Measurements from ENCODE around the gene IGF2BP2. TPM values are rescaled to one million over a fixed set of nuclear protein-coding genes. Genes with fewer than 3 reads are reported as not detected.

Gene IGF2BP2
- total RNA-seq, 2 donors from 2014 or later, result 2.6 to 2.7 TPM

GRCh38 chr3:185716436-185717108 is 108.3 kb downstream of the IGF2BP2 start:
- Histone ChIP-seq H3K27me3 (replicated peaks; ENCODE audit: insufficient read depth) (no peaks in the 10 kb centered on the region), H3K9me3 (no peaks in the 10 kb centered on the region), H3K27ac (no peak overlapping the region), H3K4me1 (ENCODE audit: control insufficient read depth in 1 of 2, low read depth in 2 of 2) (no peaks in the 10 kb centered on the region), H3K4me3 (no peak overlapping the region), H3K36me3 (no peaks in the 10 kb centered on the region)
- ATAC-seq (ENCODE audit: insufficient number of reproducible peaks, low FRiP score, low read depth) (no peak), DNase-seq (ENCODE audit: low spot score) (no peak)
- TF ChIP-seq CTCF (IDR thresholded peaks at IDR 0.05), result no peak

- Histone ChIP-seq H3K4me1 (ENCODE audit: control insufficient read depth in 1 of 2, low read depth in 2 of 2) (no peaks in the 10 kb centered on the region), H3K9me3 (no peaks in the 10 kb centered on the region), H3K27ac (no peak overlapping the region), H3K4me3 (no peak overlapping the region), H3K27me3 (replicated peaks; ENCODE audit: insufficient read depth) (no peaks in the 10 kb centered on the region), H3K36me3 (no peaks in the 10 kb centered on the region)
- ATAC-seq (ENCODE audit: insufficient number of reproducible peaks, low FRiP score, low read depth) (no peak), DNase-seq (ENCODE audit: low spot score) (no peak)
- no peak for TF ChIP-seq CTCF (IDR thresholded peaks at IDR 0.05)
These were observed 109.8 kb downstream of the IGF2BP2 start for GRCh38 chr3:185715091-185715490.

- DNase-seq (ENCODE audit: low spot score), result no peak
- no peaks in the 10 kb centered on the region for H3K4me1 ChIP-seq (ENCODE audit: control insufficient read depth in 1 of 2, low read depth in 2 of 2)
- ATAC-seq (ENCODE audit: insufficient number of reproducible peaks, low FRiP score, low read depth), result no peak
- H3K36me3 ChIP-seq, result no peaks in the 10 kb centered on the region
- no peak for TF ChIP-seq CTCF (IDR thresholded peaks at IDR 0.05)
- no peak overlapping the region for H3K4me3 ChIP-seq
- no peaks in the 10 kb centered on the region for H3K27me3 ChIP-seq (replicated peaks; ENCODE audit: insufficient read depth)
- no peak overlapping the region for H3K27ac ChIP-seq
- no peaks in the 10 kb centered on the region for H3K9me3 ChIP-seq
These were observed 110.8 kb downstream of the IGF2BP2 start for GRCh38 chr3:185714085-185714484.

- DNase-seq (ENCODE audit: low spot score), result no peak
- Histone ChIP-seq H3K4me1 (ENCODE audit: control insufficient read depth in 1 of 2, low read depth in 2 of 2) (no peaks in the 10 kb centered on the region), H3K9me3 (no peaks in the 10 kb centered on the region), H3K36me3 (no peaks in the 10 kb centered on the region), H3K27ac (no peak overlapping the region), H3K4me3 (no peak overlapping the region), H3K27me3 (replicated peaks; ENCODE audit: insufficient read depth) (no peaks in the 10 kb centered on the region)
- no peak for TF ChIP-seq CTCF (IDR thresholded peaks at IDR 0.05)
- ATAC-seq (ENCODE audit: insufficient number of reproducible peaks, low FRiP score, low read depth), result no peak
These were observed 111.8 kb downstream of the IGF2BP2 start for GRCh38 chr3:185713015-185713414.

- Histone ChIP-seq H3K36me3 (no peaks in the 10 kb centered on the region), H3K4me3 (no peak overlapping the region), H3K27ac (no peak overlapping the region), H3K4me1 (ENCODE audit: control insufficient read depth in 1 of 2, low read depth in 2 of 2) (no peaks in the 10 kb centered on the region), H3K9me3 (no peaks in the 10 kb centered on the region), H3K27me3 (replicated peaks; ENCODE audit: insufficient read depth) (no peaks in the 10 kb centered on the region)
- no peak for TF ChIP-seq CTCF (IDR thresholded peaks at IDR 0.05)
- ATAC-seq (ENCODE audit: insufficient number of reproducible peaks, low FRiP score, low read depth) (no peak), DNase-seq (ENCODE audit: low spot score) (no peak)
These were observed 112.5 kb downstream of the IGF2BP2 start for GRCh38 chr3:185712337-185712736.

All from thoracic aorta (tissue), 2 donors.